Measurements from ENCODE around the gene ELOA2. TPM values are rescaled to one million over a fixed set of nuclear protein-coding genes. Genes with fewer than 3 reads are reported as not detected.

Gene ELOA2
- total RNA-seq, 2 experiments from 2014 or later, result not detected

- H3K4me1 Mint-ChIP-seq (ENCODE audit: low read depth), result no peaks in the 10 kb centered on the region
- intact Hi-C loops (cut with DNase I, micrococcal nuclease), result no loop called here
- CTCF ChIA-PET, result no interaction called here
Measured at GRCh38 chr18:47063096-47063495, 27.7 kb upstream of the ELOA2 start.

GRCh38 chr18:47062471-47062870, 27.1 kb upstream of the ELOA2 start:
- Histone ChIP-seq H3K27ac (ENCODE audit: low read depth in 1 of 2, low read length in 2 of 2) (no peak overlapping the region), H3K36me3 (ENCODE audit: insufficient read depth, low read length) (no peaks in the 10 kb centered on the region), H3K9me3 (ENCODE audit: control insufficient read depth in 1 of 2, insufficient read depth in 1 of 2, low read length in 2 of 2) (no peaks in the 10 kb centered on the region), H3K4me1 (ENCODE audit: insufficient read depth, low read length) (no peaks in the 10 kb centered on the region), H3K27me3 (ENCODE audit: control insufficient read depth in 1 of 2, insufficient read depth in 2 of 2, low read length in 2 of 2) (no peaks in the 10 kb centered on the region), H3K4me3 (ENCODE audit: low read length) (no peak overlapping the region)
- TF ChIP-seq CTCF (IDR thresholded peaks at IDR 0.05), result no peak
- Mint-ChIP-seq H3K27ac (no peak overlapping the region), H3K36me3 (ENCODE audit: low read depth) (no peaks in the 10 kb centered on the region), H3K27me3 (no peaks in the 10 kb centered on the region), H3K4me1 (ENCODE audit: low read depth) (no peaks in the 10 kb centered on the region), H3K4me3 (no peak overlapping the region), H3K9me3 (no peaks in the 10 kb centered on the region)
- ATAC-seq (ENCODE audit: poor library complexity), result no peak
- intact Hi-C loops (cut with DNase I, micrococcal nuclease), result no loop called here
- ChIA-PET POLR2A (no interaction called here), CTCF (no interaction called here)
- DNase-seq, result no peak

More at GRCh38 chr18:47063096-47063495, 27.7 kb upstream of the ELOA2 start:
- H3K9me3 ChIP-seq (ENCODE audit: control insufficient read depth in 1 of 2, insufficient read depth in 1 of 2, low read length in 2 of 2), result no peaks in the 10 kb centered on the region
- Mint-ChIP-seq H3K4me3 (no peak overlapping the region), H3K27ac (no peak overlapping the region), H3K27me3 (no peaks in the 10 kb centered on the region), H3K9me3 (no peaks in the 10 kb centered on the region), H3K36me3 (ENCODE audit: low read depth) (no peaks in the 10 kb centered on the region)
- ATAC-seq (ENCODE audit: poor library complexity) (no peak), DNase-seq (no peak)
- POLR2A ChIA-PET, result no interaction called here
- H3K4me3 ChIP-seq (ENCODE audit: low read length), result no peak overlapping the region
- H3K4me1 ChIP-seq (ENCODE audit: insufficient read depth, low read length), result no peaks in the 10 kb centered on the region
- H3K27me3 ChIP-seq (ENCODE audit: control insufficient read depth in 1 of 2, insufficient read depth in 2 of 2, low read length in 2 of 2), result no peaks in the 10 kb centered on the region
- H3K36me3 ChIP-seq (ENCODE audit: insufficient read depth, low read length), result no peaks in the 10 kb centered on the region
- no peak for TF ChIP-seq CTCF (IDR thresholded peaks at IDR 0.05)
- H3K27ac ChIP-seq (ENCODE audit: low read depth in 1 of 2, low read length in 2 of 2), result no peak overlapping the region

- Mint-ChIP-seq H3K4me3 (no peak overlapping the region), H3K9me3 (no peaks in the 10 kb centered on the region), H3K4me1 (ENCODE audit: low read depth) (no peaks in the 10 kb centered on the region), H3K27me3 (no peaks in the 10 kb centered on the region), H3K27ac (no peak overlapping the region), H3K36me3 (ENCODE audit: low read depth) (no peaks in the 10 kb centered on the region)
- ATAC-seq (ENCODE audit: poor library complexity) (no peak), DNase-seq (no peak)
- ChIA-PET POLR2A (no interaction called here), CTCF (no interaction called here)
- peaks cover 0 to 3% of the 10 kb centered on the region in 2 experiments for H3K9me3 ChIP-seq (ENCODE audit: control insufficient read depth in 1 of 2, insufficient read depth in 1 of 2, low read length in 2 of 2)
- H3K36me3 ChIP-seq (ENCODE audit: insufficient read depth, low read length), result no peaks in the 10 kb centered on the region
- no peak for TF ChIP-seq CTCF (IDR thresholded peaks at IDR 0.05)
- no peak overlapping the region for H3K27ac ChIP-seq (ENCODE audit: low read depth in 1 of 2, low read length in 2 of 2)
- no peaks in the 10 kb centered on the region for H3K27me3 ChIP-seq (ENCODE audit: control insufficient read depth in 1 of 2, insufficient read depth in 2 of 2, low read length in 2 of 2)
- intact Hi-C loops (cut with DNase I, micrococcal nuclease), result loop anchor here in 1 of 2 experiments (5.0 kb wide), 1 partner anchor 153 kb away; no protein-coding TSS in a partner anchor
- no peak overlapping the region for H3K4me3 ChIP-seq (ENCODE audit: low read length)
- no peaks in the 10 kb centered on the region for H3K4me1 ChIP-seq (ENCODE audit: insufficient read depth, low read length)
Measured at GRCh38 chr18:47054369-47054768, 18.9 kb upstream of the ELOA2 start.
